H1 (cell line): ENCODE measurements around the gene SUSD1. TPM values are rescaled to one million over a fixed set of nuclear protein-coding genes. Genes with fewer than 3 reads are reported as not detected.

Source experiments
- CTCF ChIA-PET: fragments of 300-600 bp; sonication (Branson Sonifier 250); formaldehyde crosslinking; loops from one replicate; lab custom pipeline; 2021; ENCODE audit not compliant: partially characterized antibody; lab: Charles Lee
- POLR2A ChIA-PET: fragments of 300-600 bp; sonication (Branson Sonifier 250); formaldehyde crosslinking; loops from one replicate; lab custom pipeline; 2021; ENCODE audit warnings: inconsistent platforms; ENCODE audit not compliant: partially characterized antibody; lab: Charles Lee
- DNase-seq, 2 experiments: peaks; one replicate each; pipeline versions ENCODE4 v3.0.0 to v3.0.0-alpha.2; 2010 to 2022; ENCODE audit warnings: low spot score in 2 of 2, low read depth in 1 of 2, mixed read lengths in 1 of 2
- FAIRE-seq: peaks from 2 replicates; lab custom pipeline; 2011; peaks lifted over from hg19 to GRCh38; lab: Jason Lieb, UNC
- H2AFZ ChIP-seq: 2 replicates; pipeline ENCODE4 v1.8.1; 2012; ENCODE audit warnings: low read length, inconsistent platforms
- H2AK5ac ChIP-seq: 2 replicates; pipeline ENCODE4 v1.6.1; 2013; ENCODE audit warnings: low read depth, low read length
- H2BK120ac ChIP-seq: replicated peaks from 2 replicates; pipeline ENCODE3; 2013; ENCODE audit warnings: low read depth, low read length, inconsistent platforms
- H2BK12ac ChIP-seq: 2 replicates; pipeline ENCODE4 v1.6.1; 2013; ENCODE audit warnings: low read depth, low read length
- H2BK15ac ChIP-seq: 2 replicates; pipeline ENCODE4 v1.6.1; 2013; ENCODE audit warnings: low read length
- H2BK20ac ChIP-seq: 2 replicates; pipeline ENCODE4 v1.6.1; 2013; ENCODE audit warnings: low read length
- H2BK5ac ChIP-seq: 2 replicates; pipeline ENCODE4 v1.6.1; 2013; ENCODE audit warnings: low read depth, low read length
- H3K14ac ChIP-seq: 2 replicates; pipeline ENCODE4 v1.6.1; 2013; ENCODE audit warnings: inconsistent platforms; ENCODE audit not compliant: insufficient read length
- H3K18ac ChIP-seq: 2 replicates; pipeline ENCODE4 v1.6.1; 2013; ENCODE audit warnings: low read length; ENCODE audit errors: extremely low read depth
- H3K23ac ChIP-seq: 2 replicates; pipeline ENCODE4 v1.6.1; 2013; ENCODE audit warnings: inconsistent platforms; ENCODE audit not compliant: insufficient read length
- H3K23me2 ChIP-seq: 2 replicates; pipeline ENCODE4 v1.6.1; 2013; ENCODE audit warnings: low read depth, low read length
- H3K27ac ChIP-seq: 2 replicates; pipeline ENCODE4 v1.6.1; 2011; ENCODE audit warnings: low read depth, low read length, inconsistent platforms
- H3K27me3 ChIP-seq, 4 experiments: replicated peaks in 1 of 4; 1 replicate in 1 of 4; 2 replicates in 3 of 4; pipeline versions ENCODE4 v1.6.1 to v1.8.1; 2011 to 2013; ENCODE audit warnings: low read length in 3 of 4, mild to moderate bottlenecking in 3 of 4, inconsistent platforms in 2 of 4, mixed read lengths in 2 of 4, moderate library complexity in 1 of 4; ENCODE audit not compliant: control insufficient read depth in 3 of 4, insufficient read depth in 3 of 4; ENCODE audit errors: extremely low read depth in 1 of 4
- H3K36me3 ChIP-seq, 4 experiments: 2 replicates each; pipeline versions ENCODE4 v1.6.1 to v1.8.1; 2011 to 2013; ENCODE audit warnings: mild to moderate bottlenecking in 4 of 4, low read length in 3 of 4, moderate library complexity in 2 of 4, control low read depth in 1 of 4, inconsistent platforms in 1 of 4; ENCODE audit not compliant: insufficient read depth in 4 of 4, control insufficient read depth in 2 of 4
- H3K4ac ChIP-seq: replicated peaks from 2 replicates; pipeline ENCODE3; 2013; ENCODE audit warnings: low read length, low read depth, mixed read lengths, inconsistent platforms; ENCODE audit not compliant: insufficient read length
- H3K4me1 ChIP-seq, 4 experiments: replicated peaks in 1 of 4; 1 replicate in 1 of 4; 2 replicates in 3 of 4; pipeline versions ENCODE4 v1.6.1 to v1.8.1; 2011 to 2013; ENCODE audit warnings: low read length in 3 of 4, inconsistent platforms in 2 of 4, mixed read lengths in 1 of 4; ENCODE audit not compliant: insufficient read depth in 4 of 4, control insufficient read depth in 3 of 4
- H3K4me2 ChIP-seq, 2 experiments: 2 replicates each; pipeline versions ENCODE4 v1.6.1 to v1.8.1; 2011 to 2013; ENCODE audit warnings: low read depth in 2 of 2, low read length in 2 of 2, control low read depth in 1 of 2, inconsistent platforms in 1 of 2, mild to moderate bottlenecking in 1 of 2; ENCODE audit not compliant: insufficient read depth in 1 of 2
- H3K4me3 ChIP-seq, 4 experiments: fragments of 200-600, 300-600 bp in 1 of 4; sonication (generic), shearing (Covaris generic), sonication (Bioruptor Twin) in 1 of 4; 2 replicates each; pipeline versions ENCODE4 v1.5.1 to v1.8.1; 2011 to 2016; ENCODE audit warnings: low read length in 4 of 4, low read depth in 3 of 4, control low read depth in 2 of 4, inconsistent platforms in 2 of 4, mild to moderate bottlenecking in 2 of 4, mixed read lengths in 1 of 4, moderate library complexity in 1 of 4; ENCODE audit not compliant: insufficient read depth in 2 of 4; ENCODE audit errors: extremely low read depth in 1 of 4
- H3K56ac ChIP-seq: replicated peaks from 2 replicates; pipeline ENCODE3; 2013; ENCODE audit warnings: low read depth, mild to moderate bottlenecking, mixed read lengths, low read length, inconsistent platforms; ENCODE audit not compliant: insufficient read length
- H3K79me1 ChIP-seq: 2 replicates; pipeline ENCODE4 v1.6.1; 2013; ENCODE audit warnings: low read depth, low read length, control low read depth
- H3K79me2 ChIP-seq, 2 experiments: 2 replicates each; pipeline versions ENCODE4 v1.6.1 to v1.8.1; 2012 to 2013; ENCODE audit warnings: low read length in 2 of 2, mild to moderate bottlenecking in 2 of 2, inconsistent platforms in 1 of 2; ENCODE audit not compliant: insufficient read depth in 2 of 2, control insufficient read depth in 1 of 2
- H3K9ac ChIP-seq, 4 experiments: replicated peaks in 1 of 4; 1 replicate in 1 of 4; 2 replicates in 3 of 4; pipeline versions ENCODE4 v1.6.1 to v1.8.1; 2011 to 2013; ENCODE audit warnings: low read depth in 3 of 4, low read length in 3 of 4, control low read depth in 2 of 4, mild to moderate bottlenecking in 2 of 4, moderate library complexity in 2 of 4, inconsistent platforms in 1 of 4; ENCODE audit errors: extremely low read depth in 1 of 4
- H3K9me3 ChIP-seq, 2 experiments: 2 replicates each; pipeline versions ENCODE4 v1.6.1 to v1.8.1; 2012 to 2013; ENCODE audit warnings: mild to moderate bottlenecking in 2 of 2, moderate library complexity in 2 of 2, control low read depth in 1 of 2, inconsistent platforms in 1 of 2, low read depth in 1 of 2, low read length in 1 of 2, mixed read lengths in 1 of 2; ENCODE audit not compliant: insufficient read depth in 2 of 2
- H4K20me1 ChIP-seq, 2 experiments: replicated peaks in 1 of 2; 2 replicates each; pipeline versions ENCODE3 to v1.8.1; 2011 to 2013; ENCODE audit warnings: inconsistent platforms in 2 of 2, low read length in 2 of 2, mild to moderate bottlenecking in 1 of 2; ENCODE audit not compliant: insufficient read depth in 2 of 2, control insufficient read depth in 1 of 2
- H4K5ac ChIP-seq: 2 replicates; pipeline ENCODE4 v1.6.1; 2013; ENCODE audit warnings: low read length, low read depth, mixed read lengths, inconsistent platforms; ENCODE audit not compliant: insufficient read length
- H4K8ac ChIP-seq: 2 replicates; pipeline ENCODE4 v1.8.0; 2013; ENCODE audit warnings: mild to moderate bottlenecking, moderate library complexity, low read length, inconsistent platforms; ENCODE audit not compliant: insufficient read depth; ENCODE audit errors: extremely low read depth
- H4K91ac ChIP-seq: replicated peaks from 2 replicates; pipeline ENCODE3; 2013; ENCODE audit warnings: low read length, mixed read lengths, inconsistent platforms; ENCODE audit not compliant: insufficient read length
- ATF3 ChIP-seq: IDR thresholded peaks from 2 replicates; pipeline ENCODE4 v1.6.1; 2011; ENCODE audit warnings: low read depth, mild to moderate bottlenecking, low read length; ENCODE audit not compliant: insufficient read depth
- BCL11A ChIP-seq, 2 experiments: IDR thresholded peaks; one replicate each; pipeline ENCODE4 v1.6.1; 2011; ENCODE audit warnings: low read depth in 2 of 2, low read length in 2 of 2, mild to moderate bottlenecking in 2 of 2
- CTCF ChIP-seq, 3 experiments: IDR thresholded peaks; 1 replicate in 2 of 3; 2 replicates in 1 of 3; pipeline versions ENCODE4 v1.5.1 to v1.6.1; 2011; ENCODE audit warnings: low read length in 3 of 3, mild to moderate bottlenecking in 3 of 3, inconsistent platforms in 2 of 3, low read depth in 1 of 3, moderate library complexity in 1 of 3; ENCODE audit not compliant: insufficient read depth in 1 of 3; ENCODE audit errors: control extremely low read depth in 1 of 3
- EP300 ChIP-seq, 2 experiments: IDR thresholded peaks; 1 replicate in 1 of 2; 2 replicates in 1 of 2; pipeline ENCODE4 v1.6.1; 2011 to 2012; ENCODE audit warnings: low read depth in 2 of 2, low read length in 2 of 2, mild to moderate bottlenecking in 2 of 2, borderline replicate concordance in 1 of 2, inconsistent platforms in 1 of 2, moderate library complexity in 1 of 2
- GTF2F1 ChIP-seq: IDR thresholded peaks from 2 replicates; pipeline ENCODE4 v1.6.1; 2012; ENCODE audit warnings: low read depth, low read length, improper control_type of control experiment, borderline replicate concordance
- NANOG ChIP-seq: IDR thresholded peaks from 2 replicates; pipeline ENCODE4 v1.6.1; 2011; ENCODE audit warnings: low read length, low read depth, mild to moderate bottlenecking, inconsistent platforms; ENCODE audit not compliant: insufficient read depth, poor library complexity, severe bottlenecking
- RBBP5 ChIP-seq: IDR thresholded peaks from 2 replicates; pipeline ENCODE4 v1.7.1; 2012; ENCODE audit warnings: low read depth, mild to moderate bottlenecking, inconsistent platforms, low read length, moderate library complexity, borderline replicate concordance
- RXRA ChIP-seq: IDR thresholded peaks from 2 replicates; pipeline ENCODE4 v1.6.1; 2011; ENCODE audit warnings: low read depth, mild to moderate bottlenecking, low read length, moderate library complexity; ENCODE audit not compliant: insufficient read depth
- TBP ChIP-seq: IDR thresholded peaks from 2 replicates; pipeline ENCODE4 v1.6.1; 2011; ENCODE audit warnings: low read depth, low read length, improper control_type of control experiment
- TCF12 ChIP-seq: IDR thresholded peaks from 2 replicates; pipeline ENCODE4 v1.6.1; 2011; ENCODE audit warnings: low read depth, mild to moderate bottlenecking, low read length
- TEAD4 ChIP-seq: IDR thresholded peaks from 2 replicates; pipeline ENCODE4 v1.6.1; 2012; ENCODE audit warnings: low read depth, low read length, inconsistent platforms, mixed read lengths
- WGBS, 2 experiments: shearing (Covaris generic) in 1 of 2; methylation state at CpG; one replicate each; pipeline versions ENCODE4 v1.1.6 to v1.1.7; 2013 to 2015; ENCODE audit warnings: low lambda C conversion rate in 2 of 2, mixed read lengths in 2 of 2, inconsistent platforms in 1 of 2, low coverage in 1 of 2, missing lambda C conversion rate in 1 of 2; ENCODE audit not compliant: insufficient replicate concordance in 2 of 2, insufficient coverage in 1 of 2, insufficient read length in 1 of 2; ENCODE audit errors: extremely low coverage in 1 of 2, missing lambda C conversion rate in 1 of 2; 5-methylcytosine and 5-hydroxymethylcytosine counted together
- polyA plus RNA-seq, 7 experiments: library from polyadenylated mRNA; depleted of rRNA in 3 of 7; stranded (reverse) in 5 of 7; unstranded in 2 of 7; fragments of >200 nt in 5 of 7; fragments of 200-250 nt in 2 of 7; gene quantifications; 1 replicate in 5 of 7; 2 replicates in 1 of 7; 4 replicates in 1 of 7; pipeline versions ENCODE4 v1.2.1 to v1.2.3, GENCODE V29; 2011 to 2013; ENCODE audit warnings: missing spikeins in 2 of 7, mixed read lengths in 2 of 7
- total RNA-seq: library from RNA; stranded (reverse); fragmentation: NEBNext Ultra II Directional; extraction: Animal tissue kit (Norgen Biotek cat#: 25700); gene quantifications from 2 replicates; pipeline ENCODE4 v1.2.1, GENCODE V29; 2021

SUSD1 gene
- total and polyA plus RNA-seq, 2 of the 8 experiments (the other 6 are each of a cell fraction or from before 2014, with no cell fraction given) = 2.8 to 7.2 TPM

GRCh38 chr9:112110777-112111113 lies 64.4 kb downstream of the SUSD1 start:
- H4K8ac ChIP-seq = no peak overlapping the region
- CTCF ChIA-PET = interaction anchor here (0.6 to 2.9 kb wide), 14 partner anchors 8 to 853 kb away, joined by 3 to 14 read pairs (median 4); no protein-coding TSS in a partner anchor
- H3K14ac ChIP-seq = no peak overlapping the region
- H3K23ac ChIP-seq = no peak overlapping the region
- POLR2A ChIA-PET = no interaction called here
- H3K9me3 ChIP-seq = no peaks in the 10 kb centered on the region
- H3K79me1 ChIP-seq = no peaks in the 10 kb centered on the region
- no peak overlapping the region for H2AFZ ChIP-seq
- WGBS, 2 experiments = 97% methylated on average over 2 of the region's 2 CpGs; no CpG with 5 or more reads in 1 of the 2 experiments
- no peak overlapping the region for H2BK120ac ChIP-seq
- no peak overlapping the region for H3K9ac ChIP-seq
- no peak overlapping the region for H3K4me3 ChIP-seq
- no peaks in the 10 kb centered on the region for H3K4me1 ChIP-seq
- no peaks in the 10 kb centered on the region for H4K20me1 ChIP-seq
- no peak overlapping the region for H3K27ac ChIP-seq
- no peak overlapping the region for H2BK12ac ChIP-seq
- DNase-seq (no peak), FAIRE-seq (no peak)
- H3K36me3 ChIP-seq = no peaks in the 10 kb centered on the region
- H2AK5ac ChIP-seq = no peak overlapping the region
- H3K18ac ChIP-seq = no peak overlapping the region
- no peak overlapping the region for H3K4me2 ChIP-seq
- H2BK20ac ChIP-seq = no peak overlapping the region
- H3K23me2 ChIP-seq = no peaks in the 10 kb centered on the region
- H2BK15ac ChIP-seq = no peak overlapping the region
- no peak overlapping the region for H4K5ac ChIP-seq
- no peaks in the 10 kb centered on the region for H3K79me2 ChIP-seq
- H2BK5ac ChIP-seq = no peak overlapping the region
- no peak overlapping the region for H3K56ac ChIP-seq
- H3K27me3 ChIP-seq = no peaks in the 10 kb centered on the region
- H4K91ac ChIP-seq = no peak overlapping the region
- H3K4ac ChIP-seq = no peak overlapping the region
- no peak for TF ChIP-seq TCF12
- TF ChIP-seq BCL11A (IDR thresholded peaks at IDR 0.05; ENCODE audit: low read depth in 2 of 2, low read length in 2 of 2) = no peak
- no peak for TF ChIP-seq EP300 (IDR thresholded peaks at IDR 0.05; ENCODE audit: borderline replicate concordance in 1 of 2, low read depth in 2 of 2, low read length in 2 of 2)
- no peak for TF ChIP-seq TBP
- no peak for TF ChIP-seq RBBP5
- no peak for TF ChIP-seq TEAD4
- no peak for TF ChIP-seq ATF3
- TF ChIP-seq NANOG = no peak
- TF ChIP-seq GTF2F1 = no peak
- no peak for TF ChIP-seq RXRA
- TF ChIP-seq CTCF (IDR thresholded peaks at IDR 0.05; ENCODE audit: control extremely low read depth in 1 of 3, insufficient read depth in 1 of 3, low read depth in 1 of 3, low read length in 3 of 3) = no peak
